BLaER1 (cell line): Measurements from ENCODE around the gene TTC24.
A peak's percentile ranks its signal among the peaks of the same experiment; 100 is the strongest.

ENCODE experiments used
- H3K27ac ChIP-seq: shearing (Covaris generic); formaldehyde crosslinking; 2 replicates; pipeline ENCODE4 v1.8.1; 2022
- H3K27me3 ChIP-seq: shearing (Covaris generic); formaldehyde crosslinking; 2 replicates; pipeline ENCODE4 v1.8.1; 2022
- H3K36me3 ChIP-seq: shearing (Covaris generic); formaldehyde crosslinking; 2 replicates; pipeline ENCODE4 v1.8.1; 2022
- H3K4me1 ChIP-seq: shearing (Covaris generic); formaldehyde crosslinking; 2 replicates; pipeline ENCODE4 v1.8.1; 2022
- H3K4me2 ChIP-seq: shearing (Covaris generic); formaldehyde crosslinking; 2 replicates; pipeline ENCODE4 v1.8.1; 2022
- H3K4me3 ChIP-seq: shearing (Covaris generic); formaldehyde crosslinking; 2 replicates; pipeline ENCODE4 v1.8.1; 2022
- H3K9ac ChIP-seq: shearing (Covaris generic); formaldehyde crosslinking; 2 replicates; pipeline ENCODE4 v1.8.1; 2022
- H3K9me3 ChIP-seq: shearing (Covaris generic); formaldehyde crosslinking; 2 replicates; pipeline ENCODE4 v1.8.1; 2022
- H4K20me1 ChIP-seq: shearing (Covaris generic); formaldehyde crosslinking; 2 replicates; pipeline ENCODE4 v1.8.1; 2022
- Cebpa-rat ChIP-seq: shearing (Covaris generic); IDR thresholded peaks from 2 replicates; pipeline ENCODE4 v1.8.1; 2022

Gene TTC24

GRCh38 chr1:156591432-156592157, 12.1 kb downstream of the TTC24 start, which contains the start of gene NAXE:
Gene NAXE (plus strand): TSS chr1:156591776. CDS start chr1:156591805, 29 bp downstream.
- Histone ChIP-seq H4K20me1 (peaks cover 13% of the 10 kb centered on the region), H3K4me1 (peaks cover 42% of the 10 kb centered on the region), H3K27ac (peak within 1 kb of the TSS; percentile 95), H3K27me3 (no peaks in the 10 kb centered on the region), H3K9me3 (no peaks in the 10 kb centered on the region), H3K9ac (peak within 1 kb of the TSS; percentile 96), H3K4me2 (peak within 1 kb of the TSS; percentile 86), H3K4me3 (peak within 1 kb of the TSS; percentile 90), H3K36me3 (peaks cover 55% of the 10 kb centered on the region)
- TF ChIP-seq Cebpa-rat = no peak

DNA sequence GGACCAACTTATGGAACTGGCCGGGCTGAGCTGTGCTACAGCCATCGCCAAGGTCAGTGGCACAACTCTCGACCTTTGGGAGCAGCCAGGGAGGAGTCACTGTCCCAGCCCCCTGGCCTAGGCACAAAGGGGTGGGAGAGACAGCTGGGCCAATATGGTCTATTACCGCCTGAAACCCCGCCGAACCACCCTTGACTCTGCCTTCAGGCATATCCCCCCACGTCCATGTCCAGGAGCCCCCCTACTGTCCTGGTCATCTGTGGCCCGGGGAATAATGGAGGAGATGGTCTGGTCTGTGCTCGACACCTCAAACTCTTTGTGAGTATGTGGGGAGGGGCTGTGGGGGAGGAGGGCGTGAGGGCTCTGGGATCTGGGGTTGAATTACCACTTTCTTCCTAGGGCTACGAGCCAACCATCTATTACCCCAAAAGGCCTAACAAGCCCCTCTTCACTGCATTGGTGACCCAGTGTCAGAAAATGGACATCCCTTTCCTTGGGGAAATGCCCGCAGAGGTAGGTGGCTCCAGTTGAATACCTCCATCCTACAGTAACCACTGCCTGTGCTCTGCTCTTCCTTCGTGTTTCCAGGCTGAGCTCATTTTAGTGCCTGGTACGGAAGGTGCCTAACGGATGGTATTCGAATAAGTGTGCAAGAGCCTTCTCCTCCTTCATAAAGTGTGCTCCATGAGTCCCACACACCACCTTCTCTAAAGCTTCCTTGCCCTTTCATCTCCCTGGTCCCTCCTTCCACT, 12.8 kb downstream of the TTC24 start:
- H4K20me1 ChIP-seq = peaks cover 17% of the 10 kb centered on the region
- H3K27ac ChIP-seq = peak overlapping the region; percentile 95
- peaks cover 42% of the 10 kb centered on the region for H3K4me1 ChIP-seq
- H3K9me3 ChIP-seq = no peaks in the 10 kb centered on the region
- H3K27me3 ChIP-seq = no peaks in the 10 kb centered on the region
- H3K9ac ChIP-seq = peak overlapping the region; percentile 96
- peak overlapping the region; percentile 90 for H3K4me3 ChIP-seq
- peaks cover 55% of the 10 kb centered on the region for H3K36me3 ChIP-seq
- TF ChIP-seq Cebpa-rat = no peak
- peak overlapping the region; percentile 86 for H3K4me2 ChIP-seq

DNA sequence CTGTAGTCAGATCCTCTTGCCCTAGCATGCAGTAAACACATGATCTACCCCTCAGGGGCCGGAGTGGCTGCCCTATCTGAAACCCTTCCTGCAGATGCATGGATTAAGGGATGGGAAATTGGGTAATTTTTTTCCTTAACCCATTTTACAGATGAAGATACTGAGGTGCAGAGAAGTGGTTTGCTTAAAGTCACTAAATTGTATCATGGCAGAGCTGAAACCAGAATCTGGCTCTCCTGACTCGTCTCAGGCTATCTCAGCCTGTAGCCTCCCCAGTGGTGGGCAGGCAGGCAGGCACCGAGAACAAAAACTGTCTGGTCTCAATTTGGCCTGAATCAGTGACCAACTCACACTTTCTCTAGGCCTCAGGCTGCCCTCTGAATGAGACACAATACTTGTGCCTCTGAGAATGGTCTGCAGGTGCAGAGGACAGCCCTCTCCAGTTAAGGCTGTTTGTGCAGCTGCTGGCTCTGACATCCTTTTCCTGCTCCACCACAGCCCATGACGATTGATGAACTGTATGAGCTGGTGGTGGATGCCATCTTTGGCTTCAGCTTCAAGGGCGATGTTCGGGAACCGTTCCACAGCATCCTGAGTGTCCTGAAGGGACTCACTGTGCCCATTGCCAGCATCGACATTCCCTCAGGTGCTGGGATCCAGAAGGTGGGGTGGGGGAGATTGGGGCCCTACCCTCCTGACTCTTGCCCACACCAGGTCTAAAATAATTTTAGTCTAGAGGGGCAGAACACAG, 13.6 kb downstream of the TTC24 start:
- H3K4me2 ChIP-seq = peak overlapping the region; percentile 86
- no peak for TF ChIP-seq Cebpa-rat
- H3K27ac ChIP-seq = peak overlapping the region; percentile 95
- H3K36me3 ChIP-seq = peaks cover 56% of the 10 kb centered on the region
- H3K27me3 ChIP-seq = no peaks in the 10 kb centered on the region
- H3K4me3 ChIP-seq = peak overlapping the region; percentile 90
- peaks cover 42% of the 10 kb centered on the region for H3K4me1 ChIP-seq
- peak overlapping the region; percentile 96 for H3K9ac ChIP-seq
- peaks cover 17% of the 10 kb centered on the region for H4K20me1 ChIP-seq
- H3K9me3 ChIP-seq = no peaks in the 10 kb centered on the region

DNA sequence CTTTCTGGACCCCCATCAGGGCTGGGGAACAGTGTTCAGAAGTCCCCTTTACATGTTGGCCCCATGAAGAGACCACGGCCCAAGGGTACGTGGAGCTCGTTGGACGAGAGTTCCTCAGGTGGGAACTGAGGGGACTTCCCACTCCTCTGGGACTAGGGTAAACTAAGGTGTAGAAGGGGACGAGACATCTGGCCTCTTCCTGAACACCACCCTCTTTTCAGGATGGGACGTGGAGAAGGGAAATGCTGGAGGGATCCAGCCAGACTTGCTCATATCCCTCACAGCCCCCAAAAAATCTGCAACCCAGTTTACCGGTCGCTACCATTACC, 14.1 kb downstream of the TTC24 start:
- Histone ChIP-seq H3K9ac (peak overlapping the region; percentile 96; the same call in 1 of the 2 replicates), H3K4me2 (peak overlapping the region; percentile 86), H3K4me3 (peak overlapping the region; percentile 90; the same call in 1 of the 2 replicates), H3K9me3 (no peaks in the 10 kb centered on the region), H3K36me3 (peaks cover 62% of the 10 kb centered on the region), H4K20me1 (peaks cover 17% of the 10 kb centered on the region), H3K27ac (peak overlapping the region; percentile 95), H3K4me1 (peaks cover 42% of the 10 kb centered on the region), H3K27me3 (no peaks in the 10 kb centered on the region)
- TF ChIP-seq Cebpa-rat = no peak

- Histone ChIP-seq H3K4me2 (peak overlapping the region; percentile 86; the same call in 1 of the 2 replicates), H3K9me3 (no peaks in the 10 kb centered on the region), H4K20me1 (peaks cover 17% of the 10 kb centered on the region), H3K9ac (peak overlapping the region; percentile 15; the same call in 1 of the 2 replicates), H3K4me1 (peaks cover 43% of the 10 kb centered on the region), H3K27ac (peak overlapping the region; percentile 95; the same call in 1 of the 2 replicates), H3K4me3 (no peak overlapping the region), H3K27me3 (no peaks in the 10 kb centered on the region), H3K36me3 (peaks cover 67% of the 10 kb centered on the region)
- no peak for TF ChIP-seq Cebpa-rat
Observed at GRCh38 chr1:156594190-156594589, 14.7 kb downstream of the TTC24 start.

GRCh38 chr1:156595016-156595415, 15.5 kb downstream of the TTC24 start:
- Histone ChIP-seq H3K4me1 (peaks cover 51% of the 10 kb centered on the region), H3K27me3 (no peaks in the 10 kb centered on the region), H3K27ac (peak overlapping the region; percentile 8; the same call in 1 of the 2 replicates), H3K9ac (peak overlapping the region; percentile 15; the same call in 1 of the 2 replicates), H3K4me2 (no peak overlapping the region), H4K20me1 (peaks cover 17% of the 10 kb centered on the region), H3K4me3 (no peak overlapping the region), H3K9me3 (no peaks in the 10 kb centered on the region), H3K36me3 (peaks cover 69% of the 10 kb centered on the region)
- no peak for TF ChIP-seq Cebpa-rat

GRCh38 chr1:156596426-156596825, 16.9 kb downstream of the TTC24 start:
- no peak overlapping the region for H3K27ac ChIP-seq
- H3K4me1 ChIP-seq = peaks cover 48% of the 10 kb centered on the region
- H3K4me3 ChIP-seq = no peak overlapping the region
- no peaks in the 10 kb centered on the region for H3K9me3 ChIP-seq
- no peak for TF ChIP-seq Cebpa-rat
- peaks cover 17% of the 10 kb centered on the region for H4K20me1 ChIP-seq
- no peak overlapping the region for H3K4me2 ChIP-seq
- H3K36me3 ChIP-seq = peaks cover 69% of the 10 kb centered on the region
- no peaks in the 10 kb centered on the region for H3K27me3 ChIP-seq
- H3K9ac ChIP-seq = no peak overlapping the region

DNA sequence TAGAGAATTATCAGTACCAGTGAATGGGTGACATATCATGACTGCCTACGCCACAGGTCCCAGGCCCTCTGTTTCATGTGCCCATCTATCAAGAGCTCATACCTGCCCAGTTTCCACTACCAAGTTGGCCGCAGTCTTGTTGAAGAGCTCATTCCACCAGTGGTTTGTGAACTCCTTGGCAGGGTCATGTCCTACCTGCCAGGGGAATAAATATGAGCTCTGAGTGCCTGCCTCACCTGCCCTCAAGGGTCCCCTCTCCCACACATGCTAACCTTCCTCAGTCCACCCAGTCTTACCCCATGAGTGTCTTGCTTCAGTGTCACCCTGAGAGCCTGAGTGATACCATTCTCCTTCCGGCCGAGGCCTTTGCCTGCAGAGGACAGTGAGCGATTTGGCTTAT, 18.6 kb downstream of the TTC24 start:
- Histone ChIP-seq H3K27ac (no peak overlapping the region), H3K9ac (no peak overlapping the region), H3K4me2 (no peak overlapping the region), H3K36me3 (peaks cover 62% of the 10 kb centered on the region), H3K27me3 (no peaks in the 10 kb centered on the region), H3K4me1 (peaks cover 47% of the 10 kb centered on the region), H3K4me3 (no peak overlapping the region), H3K9me3 (no peaks in the 10 kb centered on the region), H4K20me1 (peaks cover 11% of the 10 kb centered on the region; the same call in 1 of the 2 replicates)
- TF ChIP-seq Cebpa-rat = no peak

- Histone ChIP-seq H3K4me2 (0 out of 2 replicates have a peak overlapping the region, but pooled peaks have one; percentile 92), H3K27me3 (no peaks in the 10 kb centered on the region), H3K27ac (no peak overlapping the region; the same call in 1 of the 2 replicates), H3K36me3 (peaks cover 54% of the 10 kb centered on the region), H3K9me3 (no peaks in the 10 kb centered on the region), H4K20me1 (peaks cover 11% of the 10 kb centered on the region; the same call in 1 of the 2 replicates), H3K4me3 (no peak overlapping the region), H3K4me1 (peaks cover 39% of the 10 kb centered on the region), H3K9ac (no peak overlapping the region)
- no peak for TF ChIP-seq Cebpa-rat
Observed at GRCh38 chr1:156598731-156599432, 19.4 kb downstream of the TTC24 start.
